ENCODE data around the gene TOLLIP.
"Not testable (repeated sequence)": the region's sequence is repeated elsewhere in the genome, so short reads cannot be mapped to it uniquely, and the experiment has no call there.

TOLLIP gene

DNA sequence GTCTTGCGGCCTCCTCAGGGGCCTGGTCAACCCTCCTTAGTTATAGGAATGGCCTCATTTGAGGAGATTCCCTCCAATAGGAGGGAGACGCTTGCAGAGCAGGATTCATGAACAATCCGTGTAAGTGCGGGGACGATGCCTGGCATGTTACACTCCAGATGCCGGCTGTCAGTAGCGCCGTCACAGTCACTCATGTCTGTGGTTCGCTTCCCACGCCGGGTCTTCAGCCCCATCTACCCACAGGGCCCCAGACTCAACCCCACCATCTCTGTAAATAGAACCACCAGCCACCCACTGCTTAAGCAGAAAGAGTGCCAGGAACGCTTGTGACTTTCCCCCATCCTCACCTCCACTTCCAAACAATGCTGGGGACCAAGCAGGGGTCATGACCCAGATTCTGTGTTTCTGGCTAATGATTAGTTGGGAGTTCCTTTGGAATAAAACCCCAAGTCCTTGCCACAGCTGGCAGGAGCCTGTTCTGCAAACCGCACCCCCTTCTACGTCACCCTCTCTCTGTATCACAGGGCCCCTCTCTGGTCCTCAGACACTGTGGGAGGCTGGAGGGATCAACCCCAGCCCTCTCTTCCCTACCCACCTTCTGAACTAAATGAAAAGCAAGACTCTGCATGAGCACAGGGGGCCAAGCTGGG lies 38.8 kb upstream of the TOLLIP start:
- no peak for ATAC-seq
- TF ChIP-seq ESRRG (CRISPR knock-in tag; IDR thresholded peaks at IDR 0.05) (no peak), RARB (CRISPR knock-in tag; IDR thresholded peaks at IDR 0.05) (no peak), OSR1 (CRISPR knock-in tag; IDR thresholded peaks at IDR 0.05) (no peak), GLIS3 (CRISPR knock-in tag; IDR thresholded peaks at IDR 0.05) (no peak), ARNTL (CRISPR knock-in tag; IDR thresholded peaks at IDR 0.05; ENCODE audit: borderline replicate concordance, low read depth) (no peak), ZFP3 (CRISPR knock-in tag; IDR thresholded peaks at IDR 0.05) (no peak), TCF4 (CRISPR knock-in tag; IDR thresholded peaks at IDR 0.05; ENCODE audit: borderline replicate concordance) (no peak), PPARA (CRISPR knock-in tag; IDR thresholded peaks at IDR 0.05; ENCODE audit: borderline replicate concordance) (no peak), ZFP30 (CRISPR knock-in tag; IDR thresholded peaks at IDR 0.05) (no peak), ZNF8 (CRISPR knock-in tag; IDR thresholded peaks at IDR 0.05) (no peak), ZNF565 (CRISPR knock-in tag; conservative IDR thresholded peaks at IDR 0.05; ENCODE audit: low read depth) (no peak), ZNF70 (CRISPR knock-in tag; IDR thresholded peaks at IDR 0.05) (no peak), TOX (CRISPR knock-in tag; IDR thresholded peaks at IDR 0.05; ENCODE audit: borderline replicate concordance) (no peak), BACH2 (CRISPR knock-in tag; IDR thresholded peaks at IDR 0.05; ENCODE audit: borderline replicate concordance) (no peak), ZC3H10 (CRISPR knock-in tag; IDR thresholded peaks at IDR 0.05) (no peak)
- TF ChIP-seq, protein P1, sequence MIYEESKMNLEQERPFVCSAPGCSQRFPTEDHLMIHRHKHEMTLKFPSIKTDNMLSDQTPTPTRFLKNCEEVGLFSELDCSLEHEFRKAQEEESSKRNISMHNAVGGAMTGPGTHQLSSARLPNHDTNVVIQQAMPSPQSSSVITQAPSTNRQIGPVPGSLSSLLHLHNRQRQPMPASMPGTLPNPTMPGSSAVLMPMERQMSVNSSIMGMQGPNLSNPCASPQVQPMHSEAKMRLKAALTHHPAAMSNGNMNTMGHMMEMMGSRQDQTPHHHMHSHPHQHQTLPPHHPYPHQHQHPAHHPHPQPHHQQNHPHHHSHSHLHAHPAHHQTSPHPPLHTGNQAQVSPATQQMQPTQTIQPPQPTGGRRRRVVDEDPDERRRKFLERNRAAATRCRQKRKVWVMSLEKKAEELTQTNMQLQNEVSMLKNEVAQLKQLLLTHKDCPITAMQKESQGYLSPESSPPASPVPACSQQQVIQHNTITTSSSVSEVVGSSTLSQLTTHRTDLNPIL (CRISPR knock-in tag; IDR thresholded peaks at IDR 0.05; ENCODE audit: low read depth), result no peak
- TF ChIP-seq, protein P2, sequence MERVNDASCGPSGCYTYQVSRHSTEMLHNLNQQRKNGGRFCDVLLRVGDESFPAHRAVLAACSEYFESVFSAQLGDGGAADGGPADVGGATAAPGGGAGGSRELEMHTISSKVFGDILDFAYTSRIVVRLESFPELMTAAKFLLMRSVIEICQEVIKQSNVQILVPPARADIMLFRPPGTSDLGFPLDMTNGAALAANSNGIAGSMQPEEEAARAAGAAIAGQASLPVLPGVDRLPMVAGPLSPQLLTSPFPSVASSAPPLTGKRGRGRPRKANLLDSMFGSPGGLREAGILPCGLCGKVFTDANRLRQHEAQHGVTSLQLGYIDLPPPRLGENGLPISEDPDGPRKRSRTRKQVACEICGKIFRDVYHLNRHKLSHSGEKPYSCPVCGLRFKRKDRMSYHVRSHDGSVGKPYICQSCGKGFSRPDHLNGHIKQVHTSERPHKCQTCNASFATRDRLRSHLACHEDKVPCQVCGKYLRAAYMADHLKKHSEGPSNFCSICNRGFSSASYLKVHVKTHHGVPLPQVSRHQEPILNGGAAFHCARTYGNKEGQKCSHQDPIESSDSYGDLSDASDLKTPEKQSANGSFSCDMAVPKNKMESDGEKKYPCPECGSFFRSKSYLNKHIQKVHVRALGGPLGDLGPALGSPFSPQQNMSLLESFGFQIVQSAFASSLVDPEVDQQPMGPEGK (CRISPR knock-in tag; IDR thresholded peaks at IDR 0.05; ENCODE audit: borderline replicate concordance), result no peak
- TF ChIP-seq, protein P3, sequence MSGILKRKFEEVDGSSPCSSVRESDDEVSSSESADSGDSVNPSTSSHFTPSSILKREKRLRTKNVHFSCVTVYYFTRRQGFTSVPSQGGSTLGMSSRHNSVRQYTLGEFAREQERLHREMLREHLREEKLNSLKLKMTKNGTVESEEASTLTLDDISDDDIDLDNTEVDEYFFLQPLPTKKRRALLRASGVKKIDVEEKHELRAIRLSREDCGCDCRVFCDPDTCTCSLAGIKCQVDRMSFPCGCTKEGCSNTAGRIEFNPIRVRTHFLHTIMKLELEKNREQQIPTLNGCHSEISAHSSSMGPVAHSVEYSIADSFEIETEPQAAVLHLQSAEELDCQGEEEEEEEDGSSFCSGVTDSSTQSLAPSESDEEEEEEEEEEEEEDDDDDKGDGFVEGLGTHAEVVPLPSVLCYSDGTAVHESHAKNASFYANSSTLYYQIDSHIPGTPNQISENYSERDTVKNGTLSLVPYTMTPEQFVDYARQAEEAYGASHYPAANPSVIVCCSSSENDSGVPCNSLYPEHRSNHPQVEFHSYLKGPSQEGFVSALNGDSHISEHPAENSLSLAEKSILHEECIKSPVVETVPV (CRISPR knock-in tag; IDR thresholded peaks at IDR 0.05), result no peak

DNA sequence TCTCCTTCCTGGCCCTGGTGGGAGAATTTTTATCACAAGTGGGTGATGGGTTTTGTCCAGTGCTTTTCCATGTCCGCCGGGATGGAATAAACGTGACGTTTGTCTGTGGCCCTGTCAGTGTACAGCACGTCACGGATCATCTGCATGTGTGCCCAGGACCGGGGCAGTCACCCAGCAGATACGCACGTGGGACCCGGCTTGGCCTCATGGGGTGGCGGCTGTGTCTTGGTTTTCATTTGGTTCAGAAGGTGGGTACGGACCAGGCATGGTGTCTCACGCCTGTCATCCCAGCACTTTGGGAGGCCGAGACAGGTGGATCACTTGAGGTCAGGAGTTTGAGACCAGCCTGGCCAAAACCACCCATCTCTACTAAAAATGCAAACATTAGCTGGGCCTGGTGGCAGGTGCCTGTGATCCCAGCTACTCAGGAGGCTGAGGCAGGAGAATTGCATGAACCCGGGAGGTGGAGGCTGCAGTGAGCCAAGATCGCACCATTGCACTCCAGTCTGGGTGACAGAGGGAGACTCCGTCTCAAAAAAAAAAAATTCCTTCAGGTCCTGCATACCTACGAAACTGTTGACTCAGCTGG lies 38.1 kb upstream of the TOLLIP start:
- ATAC-seq, result not testable (repeated sequence)

DNA sequence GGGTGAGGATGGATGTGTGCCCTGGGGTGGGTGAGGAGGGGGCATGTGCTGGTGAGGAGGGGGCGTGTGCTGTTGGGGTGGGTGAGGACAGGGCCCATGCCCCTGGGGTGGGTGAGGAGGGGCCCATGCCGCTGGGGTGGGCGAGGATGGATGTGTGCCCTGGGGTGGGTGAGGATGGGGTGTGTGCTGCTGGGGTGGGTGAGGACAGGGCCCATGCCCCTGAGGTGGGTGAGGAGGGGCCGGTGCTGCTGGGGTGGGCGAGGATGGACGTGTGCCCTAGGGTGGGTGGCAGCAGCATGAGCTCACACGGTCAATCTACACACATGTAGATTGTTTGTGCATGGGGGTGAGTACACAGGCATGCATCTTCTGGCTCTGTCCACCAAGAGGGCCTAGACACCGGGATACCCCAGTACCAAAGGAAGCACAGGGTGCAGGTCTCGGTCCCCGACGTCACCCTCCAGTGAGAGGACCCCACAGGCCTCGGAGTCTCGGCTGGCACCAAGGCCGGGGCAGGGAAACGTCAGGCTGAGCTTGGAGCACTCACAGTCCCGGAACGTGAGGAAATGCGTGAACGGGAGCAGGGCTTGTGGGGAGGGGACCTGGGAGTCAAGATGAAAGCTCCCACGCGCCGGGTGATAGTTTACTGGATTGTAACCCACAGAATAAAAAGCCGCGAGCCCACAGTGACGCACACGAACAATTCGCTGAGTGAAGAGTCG lies 37.4 kb upstream of the TOLLIP start:
- no peak for ATAC-seq
- no peak for TF ChIP-seq GLIS3 (CRISPR knock-in tag; IDR thresholded peaks at IDR 0.05)
- no peak for TF ChIP-seq RARB (CRISPR knock-in tag; IDR thresholded peaks at IDR 0.05)
- TF ChIP-seq ZFP30 (CRISPR knock-in tag; IDR thresholded peaks at IDR 0.05), result no peak
- no peak for TF ChIP-seq ZNF8 (CRISPR knock-in tag; IDR thresholded peaks at IDR 0.05)
- TF ChIP-seq, protein P4, sequence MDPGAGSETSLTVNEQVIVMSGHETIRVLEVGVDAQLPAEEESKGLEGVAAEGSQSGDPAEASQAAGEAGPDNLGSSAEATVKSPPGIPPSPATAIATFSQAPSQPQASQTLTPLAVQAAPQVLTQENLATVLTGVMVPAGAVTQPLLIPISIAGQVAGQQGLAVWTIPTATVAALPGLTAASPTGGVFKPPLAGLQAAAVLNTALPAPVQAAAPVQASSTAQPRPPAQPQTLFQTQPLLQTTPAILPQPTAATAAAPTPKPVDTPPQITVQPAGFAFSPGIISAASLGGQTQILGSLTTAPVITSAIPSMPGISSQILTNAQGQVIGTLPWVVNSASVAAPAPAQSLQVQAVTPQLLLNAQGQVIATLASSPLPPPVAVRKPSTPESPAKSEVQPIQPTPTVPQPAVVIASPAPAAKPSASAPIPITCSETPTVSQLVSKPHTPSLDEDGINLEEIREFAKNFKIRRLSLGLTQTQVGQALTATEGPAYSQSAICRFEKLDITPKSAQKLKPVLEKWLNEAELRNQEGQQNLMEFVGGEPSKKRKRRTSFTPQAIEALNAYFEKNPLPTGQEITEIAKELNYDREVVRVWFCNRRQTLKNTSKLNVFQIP (CRISPR knock-in tag; IDR thresholded peaks at IDR 0.05; ENCODE audit: borderline replicate concordance, low read depth), result no peak
- TF ChIP-seq TCF4 (CRISPR knock-in tag; IDR thresholded peaks at IDR 0.05; ENCODE audit: borderline replicate concordance), result no peak
- TF ChIP-seq TOX (CRISPR knock-in tag; IDR thresholded peaks at IDR 0.05; ENCODE audit: borderline replicate concordance), result no peak
- no peak for TF ChIP-seq OSR1 (CRISPR knock-in tag; IDR thresholded peaks at IDR 0.05)
- TF ChIP-seq SNAI2 (CRISPR knock-in tag; IDR thresholded peaks at IDR 0.05), result no peak
- no peak for TF ChIP-seq CSDC2 (CRISPR knock-in tag; IDR thresholded peaks at IDR 0.05)
- no peak for TF ChIP-seq ZC3H10 (CRISPR knock-in tag; IDR thresholded peaks at IDR 0.05)
- TF ChIP-seq, protein P1 (CRISPR knock-in tag; IDR thresholded peaks at IDR 0.05; ENCODE audit: low read depth), result no peak
- no peak for TF ChIP-seq ZNF70 (CRISPR knock-in tag; IDR thresholded peaks at IDR 0.05)
- no peak for TF ChIP-seq ESRRG (CRISPR knock-in tag; IDR thresholded peaks at IDR 0.05)
- no peak for TF ChIP-seq ZFP3 (CRISPR knock-in tag; IDR thresholded peaks at IDR 0.05)
